GM12892 (cell line): ENCODE measurements around the gene TSGA10IP.

Source experiments
- DNase-seq: peaks from one replicate; pipeline ENCODE4 v3.0.0; 2011; ENCODE audit not compliant: insufficient read length
- FAIRE-seq: peaks from 2 replicates; lab custom pipeline; 2011; peaks lifted over from hg19 to GRCh38; lab: Jason Lieb, UNC
- POLR2A ChIP-seq: IDR thresholded peaks from 2 replicates; pipeline ENCODE4 v1.6.1; 2011; ENCODE audit warnings: low read depth, low read length, control low read depth
- POLR2AphosphoS5 ChIP-seq: IDR thresholded peaks from 2 replicates; pipeline ENCODE4 v1.6.1; 2011; ENCODE audit warnings: low read depth, low read length, control low read depth
- TAF1 ChIP-seq: IDR thresholded peaks from 2 replicates; pipeline ENCODE4 v1.6.1; 2011; ENCODE audit warnings: low read depth, mild to moderate bottlenecking, control low read depth, low read length, borderline replicate concordance

Gene TSGA10IP

GRCh38 chr11:65919573-65920371, 25.5 kb upstream of the TSGA10IP start:
- FAIRE-seq (no peak), DNase-seq (peak; percentile 74)
- 0 out of 2 replicates have a peak, but pooled peaks have one; percentile 30 for TF ChIP-seq TAF1
- no peak for TF ChIP-seq POLR2AphosphoS5
- no peak for TF ChIP-seq POLR2A

GRCh38 chr11:65920372-65920802, 24.9 kb upstream of the TSGA10IP start:
- TF ChIP-seq POLR2AphosphoS5 (no peak), TAF1 (no peak), POLR2A (no peak)
- DNase-seq (no peak), FAIRE-seq (no peak)

GRCh38 chr11:65921033-65921555, 24.2 kb upstream of the TSGA10IP start:
- no peak for TF ChIP-seq TAF1
- TF ChIP-seq POLR2A = no peak
- no peak for TF ChIP-seq POLR2AphosphoS5
- FAIRE-seq (no peak), DNase-seq (no peak)

- no peak for TF ChIP-seq POLR2AphosphoS5
- no peak for TF ChIP-seq TAF1
- DNase-seq = no peak
- FAIRE-seq = no peak
Measured at GRCh38 chr11:65921876-65922275, 23.4 kb upstream of the TSGA10IP start.

GRCh38 chr11:65922565-65922964, 22.7 kb upstream of the TSGA10IP start:
- FAIRE-seq = no peak
- DNase-seq = no peak
- TF ChIP-seq TAF1 (no peak), POLR2AphosphoS5 (no peak), POLR2A (no peak)

DNA sequence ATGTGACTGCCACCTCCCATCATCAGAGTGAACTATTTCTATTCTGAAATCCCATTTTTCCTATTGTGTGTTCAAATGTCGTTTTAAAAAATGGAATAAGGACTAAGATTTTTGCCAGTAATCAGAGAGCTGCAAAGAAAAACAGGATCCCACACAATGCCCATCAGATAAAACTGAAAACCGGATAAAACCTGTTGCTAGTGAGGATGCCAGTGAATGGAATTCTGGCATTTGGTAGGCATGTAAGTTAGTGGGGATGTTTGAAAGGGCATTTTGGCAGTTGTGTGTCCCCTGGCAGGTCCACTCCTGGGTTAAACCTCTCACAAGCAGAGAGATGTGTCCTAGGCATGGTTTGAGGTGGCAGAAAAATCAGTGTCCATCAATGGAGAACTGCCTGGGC, 19.9 kb upstream of the TSGA10IP start:
- DNase-seq (no peak), FAIRE-seq (no peak)
- TF ChIP-seq TAF1 (no peak), POLR2A (no peak)

GRCh38 chr11:65927904-65928397, 17.3 kb upstream of the TSGA10IP start:
- peak; percentile 95 for FAIRE-seq

GRCh38 chr11:65928667-65929066, 16.6 kb upstream of the TSGA10IP start:
- TF ChIP-seq POLR2A (no peak), TAF1 (no peak), POLR2AphosphoS5 (no peak)
- FAIRE-seq (peak; percentile 82), DNase-seq (no peak)

More at GRCh38 chr11:65927904-65928397, 17.3 kb upstream of the TSGA10IP start:
- peak; percentile 86 for DNase-seq
- no peak for TF ChIP-seq TAF1
- peak; percentile 41; the same call in 1 of the 2 replicates for TF ChIP-seq POLR2A
- TF ChIP-seq POLR2AphosphoS5 = 0 out of 2 replicates have a peak, but pooled peaks have one; percentile 54

DNA sequence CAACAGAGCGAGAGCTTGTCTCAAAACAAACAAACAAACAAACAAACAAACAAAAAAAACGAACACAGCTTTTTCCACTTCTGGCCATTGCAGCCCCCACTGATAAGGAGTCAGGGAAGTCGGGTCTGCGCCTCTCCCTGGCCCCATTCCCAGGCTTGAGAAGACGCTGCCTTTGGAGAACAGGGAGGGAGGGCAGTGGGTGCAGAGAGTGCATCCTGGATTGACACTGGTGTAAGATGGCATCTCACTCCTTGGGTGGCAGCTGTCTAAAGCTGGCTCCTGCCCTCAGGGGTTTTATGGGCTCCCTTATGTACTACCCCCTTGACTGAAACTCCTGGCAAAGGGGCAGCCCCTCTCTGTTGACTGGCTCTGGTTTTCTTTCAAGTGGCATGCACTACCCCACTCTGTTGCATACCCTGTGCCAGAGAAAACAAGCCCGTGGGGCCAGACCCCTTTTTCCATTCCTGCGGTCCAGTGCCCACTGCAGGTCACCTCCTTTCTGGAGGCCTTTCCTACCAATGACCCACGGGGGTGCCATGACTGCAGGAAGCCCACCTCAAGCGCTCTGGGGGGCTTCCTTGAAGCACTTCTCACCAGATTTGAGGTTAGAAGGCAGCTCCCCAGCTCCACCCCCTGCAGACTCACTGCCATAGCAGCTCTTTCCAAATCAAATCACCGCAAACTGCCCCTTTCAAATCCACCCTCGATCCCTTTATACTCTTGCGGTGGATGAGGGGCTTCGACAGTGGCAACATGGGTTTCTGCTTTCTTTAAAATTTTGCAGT, 13.3 kb upstream of the TSGA10IP start:
- no peak for TF ChIP-seq POLR2A
- no peak for TF ChIP-seq TAF1
- no peak for TF ChIP-seq POLR2AphosphoS5
- FAIRE-seq = no peak
- DNase-seq = no peak

DNA sequence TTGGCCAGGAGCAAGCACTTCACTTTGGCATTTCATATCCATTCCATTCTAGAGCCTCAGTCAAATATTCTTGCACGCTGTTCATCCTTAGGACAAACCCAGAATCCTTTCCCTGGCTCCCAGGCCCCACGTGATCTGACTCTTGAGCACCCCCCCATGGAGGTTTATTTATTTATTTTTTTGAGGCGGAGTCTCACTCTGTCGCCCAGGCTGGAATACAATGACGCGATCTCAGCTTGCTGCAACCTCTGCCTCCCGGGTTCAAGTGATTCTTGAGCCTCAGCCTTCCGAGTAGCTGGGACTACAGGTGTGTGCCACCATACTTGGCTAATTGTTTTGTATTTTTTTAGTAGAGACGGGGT, 12.7 kb upstream of the TSGA10IP start:
- DNase-seq (no peak), FAIRE-seq (no peak)
- no peak for TF ChIP-seq POLR2A
- no peak for TF ChIP-seq TAF1
- TF ChIP-seq POLR2AphosphoS5 = no peak

- FAIRE-seq = no peak
- DNase-seq = no peak
- TF ChIP-seq POLR2A = no peak
Measured at GRCh38 chr11:65934014-65934413, 11.3 kb upstream of the TSGA10IP start.

GRCh38 chr11:65937766-65938165, 7.5 kb upstream of the TSGA10IP start:
- no peak for FAIRE-seq

More at GRCh38 chr11:65937766-65938165, 7.5 kb upstream of the TSGA10IP start:
- TF ChIP-seq TAF1 (no peak), POLR2A (no peak), POLR2AphosphoS5 (no peak)
- DNase-seq = no peak
